GM12801 (cell line): Measurements from ENCODE around the gene GATA2.

ENCODE experiments used
- CTCF ChIP-seq: IDR thresholded peaks from one replicate; pipeline ENCODE4 v1.5.1; 2011; ENCODE audit warnings: control low read depth; ENCODE audit not compliant: insufficient read length; ENCODE audit errors: extremely low read depth

GATA2 gene

GRCh38 chr3:128495435-128495970 is 2.5 kb upstream of the GATA2 start:
- TF ChIP-seq CTCF = no peak

- no peak for TF ChIP-seq CTCF
Observed at GRCh38 chr3:128494367-128494650, 1.3 kb upstream of the GATA2 start.

GRCh38 chr3:128493570-128494366 is 767 bp upstream of the GATA2 start:
- TF ChIP-seq CTCF = no peak

GRCh38 chr3:128491941-128492670 is 895 bp downstream of the GATA2 start:
- no peak for TF ChIP-seq CTCF

GRCh38 chr3:128491691-128491940 is 1.4 kb downstream of the GATA2 start:
- TF ChIP-seq CTCF = no peak

- TF ChIP-seq CTCF = no peak
Observed at GRCh38 chr3:128490915-128491690, 1.9 kb downstream of the GATA2 start.

- no peak for TF ChIP-seq CTCF
Observed at GRCh38 chr3:128490650-128490914, 2.4 kb downstream of the GATA2 start.
